Prostate gland (tissue), 2 donors: Measurements from ENCODE around the gene CD82.

Source experiments
- POLR2A ChIP-seq: fragments of 450-650 bp; IDR thresholded peaks from one replicate; pipeline ENCODE4 v1.6.1; 2016; ENCODE audit warnings: antibody characterized with exemption, mild to moderate bottlenecking
- POLR2AphosphoS5 ChIP-seq: sonication (generic); formaldehyde crosslinking; IDR thresholded peaks from one replicate; pipeline ENCODE4 v1.6.1; 2017; ENCODE audit warnings: antibody characterized with exemption
- TF ChIP-seq, protein P1 (sequence below), 4 experiments: fragments of 200-600 bp in 2 of 4; fragments of 450-650 bp in 2 of 4; sonication (generic) in 2 of 4; IDR thresholded peaks; 1 replicate in 3 of 4; 2 replicates in 1 of 4; pipeline ENCODE4 v1.5.1; 2016 to 2019; ENCODE audit warnings: antibody characterized with exemption in 4 of 4, mild to moderate bottlenecking in 2 of 4, moderate library complexity in 2 of 4

DNA sequence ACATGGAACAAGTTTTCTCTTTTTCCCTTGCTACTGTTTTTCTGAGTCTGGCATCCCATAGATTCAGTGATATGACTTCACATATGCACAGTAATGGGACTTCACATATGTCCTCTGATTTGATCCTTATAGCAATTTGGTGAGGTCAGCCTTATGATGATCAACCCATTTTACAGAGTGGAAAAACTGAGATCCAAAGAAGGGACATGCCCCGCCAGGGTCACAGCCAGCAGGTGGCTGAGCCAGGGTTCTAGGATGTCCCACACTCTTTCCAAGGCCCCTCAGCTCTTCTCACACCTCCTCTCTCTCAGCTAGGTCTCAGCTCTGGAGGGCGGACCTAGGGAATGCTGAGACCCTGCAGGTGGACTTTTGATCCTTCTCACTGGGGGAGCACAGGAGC lies 44.3 kb upstream of the CD82 start:
- TF ChIP-seq, protein P1, sequence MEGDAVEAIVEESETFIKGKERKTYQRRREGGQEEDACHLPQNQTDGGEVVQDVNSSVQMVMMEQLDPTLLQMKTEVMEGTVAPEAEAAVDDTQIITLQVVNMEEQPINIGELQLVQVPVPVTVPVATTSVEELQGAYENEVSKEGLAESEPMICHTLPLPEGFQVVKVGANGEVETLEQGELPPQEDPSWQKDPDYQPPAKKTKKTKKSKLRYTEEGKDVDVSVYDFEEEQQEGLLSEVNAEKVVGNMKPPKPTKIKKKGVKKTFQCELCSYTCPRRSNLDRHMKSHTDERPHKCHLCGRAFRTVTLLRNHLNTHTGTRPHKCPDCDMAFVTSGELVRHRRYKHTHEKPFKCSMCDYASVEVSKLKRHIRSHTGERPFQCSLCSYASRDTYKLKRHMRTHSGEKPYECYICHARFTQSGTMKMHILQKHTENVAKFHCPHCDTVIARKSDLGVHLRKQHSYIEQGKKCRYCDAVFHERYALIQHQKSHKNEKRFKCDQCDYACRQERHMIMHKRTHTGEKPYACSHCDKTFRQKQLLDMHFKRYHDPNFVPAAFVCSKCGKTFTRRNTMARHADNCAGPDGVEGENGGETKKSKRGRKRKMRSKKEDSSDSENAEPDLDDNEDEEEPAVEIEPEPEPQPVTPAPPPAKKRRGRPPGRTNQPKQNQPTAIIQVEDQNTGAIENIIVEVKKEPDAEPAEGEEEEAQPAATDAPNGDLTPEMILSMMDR (IDR thresholded peaks at IDR 0.05): no peak
- TF ChIP-seq POLR2AphosphoS5 (no peak), POLR2A (no peak)
